GM18873 (cell line): ENCODE measurements around the gene CS.
"Not testable (repeated sequence)": the region's sequence is repeated elsewhere in the genome, so short reads cannot be mapped to it uniquely, and the experiment has no call there.

Source experiments
- ATAC-seq: cut with Tn5 transposase; IDR thresholded peaks from one replicate; pipeline ENCODE4 v1.9.1; 2021; ENCODE audit warnings: mild to moderate bottlenecking, moderate library complexity, moderate number of reproducible peaks; ENCODE audit not compliant: unreplicated experiment, low FRiP score

Gene CS

DNA sequence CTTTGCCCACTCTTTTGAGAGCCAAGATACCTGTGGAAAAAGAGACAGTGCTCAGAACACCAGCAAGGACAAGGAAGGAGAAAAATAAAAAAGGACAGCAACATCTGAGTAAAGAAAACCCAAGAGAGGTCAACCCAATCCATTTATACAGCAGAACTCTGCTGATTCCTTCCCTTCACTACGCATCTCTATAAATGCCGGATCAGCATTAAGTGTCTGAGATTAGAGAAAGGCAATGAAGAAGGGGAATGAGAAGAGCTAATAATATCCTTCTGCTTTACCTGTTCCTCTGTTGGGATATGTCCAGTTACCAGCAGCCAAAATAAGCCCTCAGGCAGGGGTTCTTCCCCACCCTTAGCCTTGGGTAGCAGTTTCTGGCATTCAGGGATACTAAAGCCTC, 17.6 kb downstream of the CS start:
- ATAC-seq = no peak

DNA sequence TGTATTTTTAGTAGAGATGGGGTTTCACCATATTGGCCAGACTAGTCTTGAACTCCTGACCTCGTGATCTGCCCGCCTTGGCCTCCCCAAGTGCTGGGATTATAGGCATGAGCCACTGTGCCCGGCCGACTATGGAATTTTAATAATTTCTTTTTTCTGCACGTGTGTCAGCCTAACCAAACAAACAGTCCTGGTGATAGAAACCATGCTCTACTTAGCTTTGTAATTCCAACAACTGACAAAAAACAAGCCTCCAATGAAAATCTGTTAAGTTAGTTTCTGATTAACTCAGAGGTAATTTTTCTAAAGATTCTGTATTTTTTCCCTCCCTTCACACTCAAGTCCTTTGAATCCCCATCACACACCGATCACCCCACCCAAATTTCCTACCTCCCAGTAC, 18.1 kb downstream of the CS start:
- no peak for ATAC-seq

DNA sequence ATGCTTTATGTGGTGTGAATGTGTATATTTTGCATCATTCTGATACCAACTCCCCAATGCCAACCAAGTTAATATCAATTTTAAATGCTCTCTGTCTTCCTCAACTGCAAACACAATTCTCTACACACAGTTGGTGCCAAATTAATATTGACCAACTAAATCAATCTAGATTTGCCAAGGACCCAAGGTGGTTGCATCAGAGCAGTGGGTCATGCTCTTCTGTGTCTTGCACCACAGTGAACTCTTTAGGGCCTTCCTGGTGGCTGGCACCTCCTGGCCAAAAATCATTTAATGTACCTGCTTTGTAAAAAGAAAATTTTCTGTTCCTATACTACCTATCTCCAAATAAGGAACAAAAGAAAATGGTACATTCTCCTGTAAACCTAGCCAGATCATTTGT, 19.3 kb downstream of the CS start:
- no peak for ATAC-seq

- ATAC-seq = no peak
Observed at GRCh38 chr12:56278905-56279304, 21.2 kb downstream of the CS start.

DNA sequence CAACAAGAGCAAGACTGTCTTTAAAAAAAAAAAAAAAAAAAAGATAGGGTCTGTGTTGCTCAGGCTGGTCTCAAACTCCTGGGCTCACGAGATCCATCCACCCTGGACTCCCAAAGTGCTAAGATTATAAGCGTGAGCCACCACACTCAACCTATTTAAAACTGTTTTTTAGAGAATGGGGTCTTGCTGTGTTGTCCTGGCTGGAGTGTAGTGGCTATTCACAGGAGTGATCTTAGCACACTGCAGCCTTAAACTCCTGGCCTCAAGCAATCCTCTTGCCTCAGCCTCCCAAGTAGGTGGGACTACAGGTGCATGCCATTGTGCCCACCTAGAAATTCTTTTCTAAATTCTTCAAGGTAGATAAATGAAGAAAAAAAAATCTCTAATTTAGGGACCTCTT, 25.8 kb downstream of the CS start:
- no peak for ATAC-seq

- ATAC-seq = not testable (repeated sequence)
Observed at GRCh38 chr12:56272468-56272867, 27.7 kb downstream of the CS start.

GRCh38 chr12:56271031-56271430, 29.1 kb downstream of the CS start:
- ATAC-seq = no peak

GRCh38 chr12:56267443-56268071, 32.6 kb downstream of the CS start:
- ATAC-seq = peak; percentile 4

- ATAC-seq = peak; percentile 61
Observed at GRCh38 chr12:56266693-56267442, 33.3 kb downstream of the CS start, which contains the start of gene COQ10A. TSS of gene COQ10A (plus strand) at chr12:56266942. CDS start at chr12:56267119, 177 bp downstream.

DNA sequence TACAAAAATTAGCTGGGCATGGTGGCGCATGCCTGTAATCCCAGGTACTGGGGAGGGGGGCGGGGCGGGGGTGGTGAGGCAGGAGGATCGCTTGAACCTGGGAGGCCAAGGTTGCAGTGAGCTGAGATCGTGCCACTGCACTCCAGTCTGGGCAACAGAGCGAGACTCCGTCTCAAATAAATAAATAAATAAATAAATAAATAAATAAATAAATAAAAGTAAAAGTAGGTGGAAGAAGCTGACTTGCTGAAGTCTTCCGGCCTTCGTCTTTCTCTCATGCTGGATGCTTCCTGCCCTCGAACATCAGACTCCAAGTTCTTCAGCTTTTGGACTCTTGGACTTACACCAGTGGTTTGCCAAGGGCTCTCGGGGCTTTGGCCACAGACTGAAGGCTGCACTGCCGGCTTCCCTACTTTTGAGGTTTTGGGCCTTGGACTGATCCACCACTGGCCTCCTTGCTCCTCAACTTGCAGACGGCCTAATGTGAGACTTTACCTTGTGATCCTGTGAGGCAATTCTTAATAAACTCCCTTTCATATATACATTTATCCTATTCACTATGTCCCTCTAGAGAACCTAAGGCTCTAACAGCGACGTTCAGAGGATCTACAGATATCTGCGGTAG, 34.0 kb downstream of the CS start:
- ATAC-seq = not testable (repeated sequence)

- not testable (repeated sequence) for ATAC-seq
Observed at GRCh38 chr12:56262955-56263354, 37.2 kb downstream of the CS start.

GRCh38 chr12:56261503-56262232, 38.5 kb downstream of the CS start:
- ATAC-seq = no peak

DNA sequence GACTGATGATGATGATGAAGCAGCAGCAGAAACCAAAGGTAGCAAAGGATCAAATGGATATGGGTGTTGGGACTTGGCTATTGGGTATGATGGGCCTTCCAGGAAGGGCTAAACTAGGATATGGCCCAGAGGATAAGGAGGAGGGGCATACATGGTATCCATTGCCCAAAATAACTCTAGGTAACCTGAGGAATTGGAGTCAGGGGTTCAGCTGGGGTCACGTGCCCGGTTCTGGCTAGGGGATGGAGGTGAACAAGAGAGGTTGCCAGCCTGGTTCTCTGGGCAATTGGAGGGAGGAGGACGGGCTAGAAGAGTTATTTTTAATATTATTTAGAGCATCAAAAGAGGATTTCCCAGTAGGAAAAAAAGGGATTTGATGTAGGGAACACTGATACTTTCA, 39.2 kb downstream of the CS start:
- ATAC-seq = no peak

GRCh38 chr12:56260380-56260779, 39.8 kb downstream of the CS start:
- ATAC-seq = no peak

DNA sequence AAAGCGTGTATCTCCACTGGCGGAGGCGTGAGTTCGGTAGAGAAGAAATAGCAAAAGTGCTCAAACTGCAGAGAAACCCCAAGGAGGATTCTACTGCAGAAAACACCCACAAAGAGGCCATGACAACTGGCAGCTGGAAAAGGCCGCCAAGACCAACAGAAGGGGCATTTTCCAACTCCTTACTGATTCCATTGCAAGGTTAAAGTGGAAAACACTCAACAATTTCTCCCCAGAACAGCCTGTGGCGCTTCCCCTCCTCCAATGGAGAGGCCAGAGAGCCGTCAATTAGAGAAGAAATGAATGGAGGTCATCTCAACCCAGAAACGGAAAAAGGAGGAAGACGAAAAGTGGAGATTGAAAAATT, 41.3 kb downstream of the CS start:
- no peak for ATAC-seq

- peak; percentile 58 for ATAC-seq
Observed at GRCh38 chr12:56258068-56258819, 41.9 kb downstream of the CS start, which contains the start of gene ANKRD52. TSS of gene ANKRD52 (minus strand) at chr12:56258384. CDS start at chr12:56258269, 115 bp downstream.

GRCh38 chr12:56257491-56258067, 42.6 kb downstream of the CS start:
- ATAC-seq = no peak

DNA sequence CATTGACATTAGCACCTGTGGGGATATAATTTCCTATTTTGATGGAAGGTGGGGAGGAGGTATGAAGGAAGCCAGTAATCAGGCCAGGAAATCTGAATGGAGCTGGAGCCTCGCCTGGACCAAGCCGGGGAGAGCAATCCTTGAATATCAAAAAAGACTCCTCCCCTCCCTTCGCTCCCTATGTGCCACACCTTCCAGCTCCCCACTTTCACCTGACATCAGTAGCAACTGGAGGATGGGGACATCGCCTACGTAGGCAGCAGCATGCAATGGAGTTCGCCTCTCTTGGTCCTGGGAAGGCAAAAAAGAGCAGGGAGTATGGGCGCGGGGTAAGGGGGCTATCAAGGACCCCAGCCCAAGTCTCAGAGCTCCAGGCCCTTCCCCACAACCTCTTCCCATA, 43.1 kb downstream of the CS start:
- ATAC-seq = no peak

DNA sequence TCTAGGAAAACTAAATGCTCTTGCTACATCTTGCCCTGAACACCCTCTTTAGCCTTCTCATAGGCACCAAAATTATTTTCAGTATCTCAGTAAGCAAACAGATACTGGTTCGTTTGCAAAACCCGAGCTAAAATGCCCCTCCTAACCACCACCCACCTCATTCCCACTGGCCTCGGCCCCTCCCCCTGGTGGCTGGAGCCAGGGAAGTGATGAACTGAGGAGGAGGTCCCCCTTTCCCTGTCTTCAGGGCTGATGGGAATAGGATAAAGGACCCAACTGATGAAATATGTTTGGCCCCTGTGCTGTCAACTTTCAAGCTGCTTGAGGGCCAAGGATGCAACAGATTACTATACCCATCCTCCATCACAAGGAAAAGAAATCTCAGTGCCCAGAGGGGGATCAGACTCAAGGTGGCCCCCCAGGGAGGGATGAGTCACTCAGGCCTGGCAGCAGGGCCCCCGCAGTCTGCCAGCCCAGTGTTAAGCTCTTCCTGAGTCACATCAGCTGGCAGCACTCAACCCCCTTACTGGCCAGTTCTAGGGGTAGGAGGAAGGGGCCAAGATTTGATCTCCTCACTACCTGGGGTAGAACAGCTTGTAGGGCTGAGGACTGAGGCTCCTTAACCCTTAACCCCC, 43.7 kb downstream of the CS start:
- ATAC-seq = no peak
